ENCODE results near the gene EFNA3.

Gene EFNA3

GRCh38 chr1:155051777-155052398 is 26.7 kb upstream of the EFNA3 start:
- H2BK12ac ChIP-seq (ENCODE audit: low read length in 2 of 2) = peak overlapping the region in 1 of 2 experiments; percentile 7
- H3K14ac ChIP-seq (ENCODE audit: low read length in 2 of 2) = peak overlapping the region in 1 of 2 experiments; percentile 69
- peak overlapping the region; percentile 71 to 95 for H3K4me3 ChIP-seq (ENCODE audit: insufficient read depth in 1 of 2, low read depth in 1 of 2, low read length in 2 of 2)
- 2% methylated on average over 27 of the region's 27 CpGs for WGBS
- no peak overlapping the region for H2BK15ac ChIP-seq (ENCODE audit: low read depth, poor library complexity, severe bottlenecking)
- H4K8ac ChIP-seq (ENCODE audit: low read length) = peak overlapping the region; percentile 27
- no peaks in the 10 kb centered on the region for H3K27me3 ChIP-seq (ENCODE audit: control insufficient read depth in 1 of 2, insufficient read depth in 1 of 2, low read length in 2 of 2)
- H2AFZ ChIP-seq (ENCODE audit: low read depth, low read length) = peak overlapping the region; percentile 46
- peak overlapping the region; percentile 87 for H3K9ac ChIP-seq (ENCODE audit: low read length)
- peaks cover 26 to 29% of the 10 kb centered on the region in 2 experiments for H3K36me3 ChIP-seq (ENCODE audit: control insufficient read depth in 1 of 2, insufficient read depth in 2 of 2, low read depth in 1 of 2, low read length in 2 of 2)
- peak overlapping the region in 1 of 2 experiments; percentile 75 for H3K18ac ChIP-seq (ENCODE audit: low read depth in 1 of 2, low read length in 2 of 2)
- H3K79me1 ChIP-seq (replicated peaks; ENCODE audit: low read length, poor library complexity, severe bottlenecking) = peaks cover 13% of the 10 kb centered on the region
- no peak overlapping the region for H3K27ac ChIP-seq (ENCODE audit: low read length, poor library complexity, severe bottlenecking)
- DNase-seq = peak; percentile 45
- H2AK5ac ChIP-seq (ENCODE audit: low read length, severe bottlenecking) = no peak overlapping the region
- H2BK5ac ChIP-seq (ENCODE audit: low read depth, low read length, poor library complexity, severe bottlenecking) = no peak overlapping the region
- peaks cover 17% of the 10 kb centered on the region for H3K4me1 ChIP-seq (ENCODE audit: control insufficient read depth, insufficient read depth, low read depth, low read length)
- no peaks in the 10 kb centered on the region for H3K9me3 ChIP-seq (ENCODE audit: control insufficient read depth, low read length)
- H2BK120ac ChIP-seq (ENCODE audit: low read depth, low read length) = no peak overlapping the region
- peak overlapping the region; percentile 78 for H3K4me2 ChIP-seq (ENCODE audit: low read length, poor library complexity, severe bottlenecking)
- H3K23ac ChIP-seq (ENCODE audit: low read length in 2 of 2) = no peak overlapping the region
- H4K91ac ChIP-seq (ENCODE audit: low read length) = no peak overlapping the region
- H3K4ac ChIP-seq (ENCODE audit: low read depth in 1 of 2, low read length in 2 of 2) = peak overlapping the region in 1 of 2 experiments; percentile 3

GRCh38 chr1:155052439-155053395 is 25.9 kb upstream of the EFNA3 start:
- H3K23ac ChIP-seq (ENCODE audit: low read length in 2 of 2) = no peak overlapping the region
- no peak overlapping the region for H2BK15ac ChIP-seq (ENCODE audit: low read depth, poor library complexity, severe bottlenecking)
- H3K4me2 ChIP-seq (ENCODE audit: low read length, poor library complexity, severe bottlenecking) = peak overlapping the region; percentile 78
- no peak overlapping the region for H2BK5ac ChIP-seq (ENCODE audit: low read depth, low read length, poor library complexity, severe bottlenecking)
- 61% methylated on average over 6 of the region's 12 CpGs for WGBS
- H2AFZ ChIP-seq (ENCODE audit: low read depth, low read length) = peak overlapping the region; percentile 46
- no peak for DNase-seq
- H3K27me3 ChIP-seq (ENCODE audit: control insufficient read depth in 1 of 2, insufficient read depth in 1 of 2, low read length in 2 of 2) = no peaks in the 10 kb centered on the region
- H3K27ac ChIP-seq (ENCODE audit: low read length, poor library complexity, severe bottlenecking) = no peak overlapping the region
- peaks cover 17% of the 10 kb centered on the region for H3K4me1 ChIP-seq (ENCODE audit: control insufficient read depth, insufficient read depth, low read depth, low read length)
- peak overlapping the region in 1 of 2 experiments; percentile 95 for H3K4me3 ChIP-seq (ENCODE audit: insufficient read depth in 1 of 2, low read depth in 1 of 2, low read length in 2 of 2)
- peaks cover 34 to 37% of the 10 kb centered on the region in 2 experiments for H3K36me3 ChIP-seq (ENCODE audit: control insufficient read depth in 1 of 2, insufficient read depth in 2 of 2, low read depth in 1 of 2, low read length in 2 of 2)
- peak overlapping the region; percentile 87 for H3K9ac ChIP-seq (ENCODE audit: low read length)
- H3K9me3 ChIP-seq (ENCODE audit: control insufficient read depth, low read length) = no peaks in the 10 kb centered on the region
- no peak overlapping the region for H2BK120ac ChIP-seq (ENCODE audit: low read depth, low read length)
- H3K4ac ChIP-seq (ENCODE audit: low read depth in 1 of 2, low read length in 2 of 2) = no peak overlapping the region
- no peak overlapping the region for H4K91ac ChIP-seq (ENCODE audit: low read length)
- no peak overlapping the region for H2BK12ac ChIP-seq (ENCODE audit: low read length in 2 of 2)
- H3K79me1 ChIP-seq (replicated peaks; ENCODE audit: low read length, poor library complexity, severe bottlenecking) = peaks cover 13% of the 10 kb centered on the region
- H2AK5ac ChIP-seq (ENCODE audit: low read length, severe bottlenecking) = no peak overlapping the region
- no peak overlapping the region for H3K18ac ChIP-seq (ENCODE audit: low read depth in 1 of 2, low read length in 2 of 2)
- no peak overlapping the region for H3K14ac ChIP-seq (ENCODE audit: low read length in 2 of 2)
- H4K8ac ChIP-seq (ENCODE audit: low read length) = no peak overlapping the region

GRCh38 chr1:155053531-155054105 is 25.0 kb upstream of the EFNA3 start:
- no peak overlapping the region for H3K23ac ChIP-seq (ENCODE audit: low read length in 2 of 2)
- no peak overlapping the region for H3K4ac ChIP-seq (ENCODE audit: low read depth in 1 of 2, low read length in 2 of 2)
- DNase-seq = no peak
- H2BK12ac ChIP-seq (ENCODE audit: low read length in 2 of 2) = no peak overlapping the region
- H3K14ac ChIP-seq (ENCODE audit: low read length in 2 of 2) = peak overlapping the region in 1 of 2 experiments; percentile 47
- H3K4me1 ChIP-seq (ENCODE audit: control insufficient read depth, insufficient read depth, low read depth, low read length) = peaks cover 17% of the 10 kb centered on the region
- H2BK5ac ChIP-seq (ENCODE audit: low read depth, low read length, poor library complexity, severe bottlenecking) = no peak overlapping the region
- H3K36me3 ChIP-seq (ENCODE audit: control insufficient read depth in 1 of 2, insufficient read depth in 2 of 2, low read depth in 1 of 2, low read length in 2 of 2) = peaks cover 43 to 46% of the 10 kb centered on the region in 2 experiments
- no peak overlapping the region for H3K18ac ChIP-seq (ENCODE audit: low read depth in 1 of 2, low read length in 2 of 2)
- no peak overlapping the region for H3K27ac ChIP-seq (ENCODE audit: low read length, poor library complexity, severe bottlenecking)
- H3K27me3 ChIP-seq (ENCODE audit: control insufficient read depth in 1 of 2, insufficient read depth in 1 of 2, low read length in 2 of 2) = no peaks in the 10 kb centered on the region
- no peak overlapping the region for H2BK15ac ChIP-seq (ENCODE audit: low read depth, poor library complexity, severe bottlenecking)
- WGBS = 94% methylated on average over 6 of the region's 7 CpGs
- no peak overlapping the region for H2AK5ac ChIP-seq (ENCODE audit: low read length, severe bottlenecking)
- no peak overlapping the region for H4K8ac ChIP-seq (ENCODE audit: low read length)
- H2AFZ ChIP-seq (ENCODE audit: low read depth, low read length) = no peak overlapping the region
- H3K4me3 ChIP-seq (ENCODE audit: insufficient read depth in 1 of 2, low read depth in 1 of 2, low read length in 2 of 2) = no peak overlapping the region
- no peak overlapping the region for H2BK120ac ChIP-seq (ENCODE audit: low read depth, low read length)
- H3K79me1 ChIP-seq (replicated peaks; ENCODE audit: low read length, poor library complexity, severe bottlenecking) = peaks cover 13% of the 10 kb centered on the region
- H4K91ac ChIP-seq (ENCODE audit: low read length) = no peak overlapping the region
- no peak overlapping the region for H3K9ac ChIP-seq (ENCODE audit: low read length)
- H3K9me3 ChIP-seq (ENCODE audit: control insufficient read depth, low read length) = no peaks in the 10 kb centered on the region
- no peak overlapping the region for H3K4me2 ChIP-seq (ENCODE audit: low read length, poor library complexity, severe bottlenecking)

- Histone ChIP-seq H2AK5ac (ENCODE audit: low read length, severe bottlenecking) (no peak overlapping the region), H2BK12ac (ENCODE audit: low read length in 2 of 2) (no peak overlapping the region), H3K79me1 (replicated peaks; ENCODE audit: low read length, poor library complexity, severe bottlenecking) (peaks cover 13% of the 10 kb centered on the region), H4K8ac (ENCODE audit: low read length) (no peak overlapping the region), H3K4ac (ENCODE audit: low read depth in 1 of 2, low read length in 2 of 2) (no peak overlapping the region), H2BK120ac (ENCODE audit: low read depth, low read length) (no peak overlapping the region), H2BK5ac (ENCODE audit: low read depth, low read length, poor library complexity, severe bottlenecking) (peak overlapping the region; percentile 1), H3K4me1 (ENCODE audit: control insufficient read depth, insufficient read depth, low read depth, low read length) (peaks cover 10% of the 10 kb centered on the region), H2BK15ac (ENCODE audit: low read depth, poor library complexity, severe bottlenecking) (no peak overlapping the region), H3K4me2 (ENCODE audit: low read length, poor library complexity, severe bottlenecking) (no peak overlapping the region), H3K9ac (ENCODE audit: low read length) (no peak overlapping the region), H2AFZ (ENCODE audit: low read depth, low read length) (no peak overlapping the region), H3K14ac (ENCODE audit: low read length in 2 of 2) (no peak overlapping the region), H3K9me3 (ENCODE audit: control insufficient read depth, low read length) (no peaks in the 10 kb centered on the region), H3K23ac (ENCODE audit: low read length in 2 of 2) (no peak overlapping the region), H3K36me3 (ENCODE audit: control insufficient read depth in 1 of 2, insufficient read depth in 2 of 2, low read depth in 1 of 2, low read length in 2 of 2) (peaks cover 62 to 65% of the 10 kb centered on the region in 2 experiments), H3K18ac (ENCODE audit: low read depth in 1 of 2, low read length in 2 of 2) (no peak overlapping the region), H3K27ac (ENCODE audit: low read length, poor library complexity, severe bottlenecking) (no peak overlapping the region), H3K27me3 (ENCODE audit: control insufficient read depth in 1 of 2, insufficient read depth in 1 of 2, low read length in 2 of 2) (no peaks in the 10 kb centered on the region), H4K91ac (ENCODE audit: low read length) (no peak overlapping the region), H3K4me3 (ENCODE audit: insufficient read depth in 1 of 2, low read depth in 1 of 2, low read length in 2 of 2) (no peak overlapping the region)
- DNase-seq = no peak
- WGBS = 98% methylated on average over 8 of the region's 8 CpGs
These were observed 21.5 kb upstream of the EFNA3 start for GRCh38 chr1:155057104-155057503.
